Fibroblast of the aortic adventitia (primary cell): ENCODE results near the gene NEURL1B. TPM values are rescaled to one million over a fixed set of nuclear protein-coding genes. Genes with fewer than 3 reads are reported as not detected.
"Not testable (repeated sequence)": the region's sequence is repeated elsewhere in the genome, so short reads cannot be mapped to it uniquely, and the experiment has no call there.

Source experiments
- DNase-seq: peaks from one replicate; pipeline ENCODE4 v3.0.0-alpha.2; 2010; ENCODE audit warnings: low read depth
- H3K4me3 ChIP-seq: 2 replicates; pipeline ENCODE4 v1.5.1; 2011; ENCODE audit warnings: low read depth, mild to moderate bottlenecking, control low read depth, low read length, moderate library complexity
- total RNA-seq: library from RNA; depleted of rRNA; stranded (reverse); fragments of >200 nt; gene quantifications from 2 replicates; pipeline ENCODE4 v1.2.3, GENCODE V29; 2012; ENCODE audit warnings: low replicate concordance
- TF ChIP-seq, protein P1 (sequence below): IDR thresholded peaks from 2 replicates; pipeline ENCODE4 v1.5.1; 2011; ENCODE audit warnings: mild to moderate bottlenecking, low read length, control low read depth, inconsistent platforms; ENCODE audit not compliant: insufficient read depth

NEURL1B gene
- total RNA-seq, 1 donor: 2.5 TPM

DNA sequence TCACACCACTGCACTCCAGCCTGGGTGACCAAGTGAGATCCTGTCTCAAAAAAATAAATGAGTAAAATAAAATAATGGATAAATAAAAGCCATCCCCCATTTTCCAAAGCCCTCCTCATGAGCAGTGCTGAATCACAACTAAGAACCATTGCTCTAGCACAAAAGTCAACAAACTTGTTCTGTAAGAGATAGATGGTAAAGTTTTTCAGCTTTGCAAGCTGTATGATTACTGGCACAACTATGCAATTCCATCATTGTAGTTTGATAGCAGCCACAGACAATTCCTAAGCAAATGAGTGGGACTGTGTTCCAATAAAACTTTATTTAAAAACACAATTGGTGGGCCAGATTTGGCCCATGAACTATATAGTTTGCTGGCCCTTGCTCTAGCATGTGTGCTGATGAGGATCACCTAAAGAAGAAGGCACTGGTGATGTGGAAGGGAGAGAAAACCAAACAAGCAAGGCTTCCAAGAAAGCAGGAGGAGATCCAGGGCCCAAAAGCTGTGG, 64.6 kb downstream of the NEURL1B start:
- TF ChIP-seq, protein P1, sequence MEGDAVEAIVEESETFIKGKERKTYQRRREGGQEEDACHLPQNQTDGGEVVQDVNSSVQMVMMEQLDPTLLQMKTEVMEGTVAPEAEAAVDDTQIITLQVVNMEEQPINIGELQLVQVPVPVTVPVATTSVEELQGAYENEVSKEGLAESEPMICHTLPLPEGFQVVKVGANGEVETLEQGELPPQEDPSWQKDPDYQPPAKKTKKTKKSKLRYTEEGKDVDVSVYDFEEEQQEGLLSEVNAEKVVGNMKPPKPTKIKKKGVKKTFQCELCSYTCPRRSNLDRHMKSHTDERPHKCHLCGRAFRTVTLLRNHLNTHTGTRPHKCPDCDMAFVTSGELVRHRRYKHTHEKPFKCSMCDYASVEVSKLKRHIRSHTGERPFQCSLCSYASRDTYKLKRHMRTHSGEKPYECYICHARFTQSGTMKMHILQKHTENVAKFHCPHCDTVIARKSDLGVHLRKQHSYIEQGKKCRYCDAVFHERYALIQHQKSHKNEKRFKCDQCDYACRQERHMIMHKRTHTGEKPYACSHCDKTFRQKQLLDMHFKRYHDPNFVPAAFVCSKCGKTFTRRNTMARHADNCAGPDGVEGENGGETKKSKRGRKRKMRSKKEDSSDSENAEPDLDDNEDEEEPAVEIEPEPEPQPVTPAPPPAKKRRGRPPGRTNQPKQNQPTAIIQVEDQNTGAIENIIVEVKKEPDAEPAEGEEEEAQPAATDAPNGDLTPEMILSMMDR: no peak
- no peak overlapping the region for H3K4me3 ChIP-seq
- no peak for DNase-seq

GRCh38 chr5:172706796-172707195, 65.7 kb downstream of the NEURL1B start:
- DNase-seq: no peak
- no peak overlapping the region for H3K4me3 ChIP-seq
- TF ChIP-seq, protein P1: no peak

GRCh38 chr5:172707285-172708182, 66.5 kb downstream of the NEURL1B start:
- TF ChIP-seq, protein P1: peak; percentile 40
- H3K4me3 ChIP-seq: no peak overlapping the region
- peak; percentile 52 for DNase-seq

DNA sequence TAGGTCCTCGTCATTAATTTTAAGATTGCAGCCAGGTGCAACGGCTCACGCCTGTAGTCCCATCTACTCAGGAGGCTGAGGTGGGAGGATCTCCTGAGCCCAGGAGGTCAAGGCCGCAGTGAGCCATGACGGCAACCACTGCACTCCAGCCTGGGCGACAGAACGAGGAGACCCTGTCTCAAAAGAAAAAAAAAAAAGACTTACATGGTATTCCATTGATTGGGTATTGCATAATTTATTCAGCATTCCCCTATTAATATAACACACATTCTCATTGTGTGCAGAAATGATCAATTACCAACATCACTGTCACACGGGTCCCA, 67.1 kb downstream of the NEURL1B start:
- no peak for DNase-seq
- TF ChIP-seq, protein P1: no peak
- H3K4me3 ChIP-seq: no peak overlapping the region

GRCh38 chr5:172710676-172711075, 69.6 kb downstream of the NEURL1B start:
- no peak for DNase-seq
- H3K4me3 ChIP-seq: no peak overlapping the region
- TF ChIP-seq, protein P1: no peak

GRCh38 chr5:172711321-172711861, 70.3 kb downstream of the NEURL1B start:
- not testable (repeated sequence) for H3K4me3 ChIP-seq, DNase-seq

GRCh38 chr5:172712610-172713009, 71.5 kb downstream of the NEURL1B start:
- no peak for DNase-seq

More at GRCh38 chr5:172712610-172713009, 71.5 kb downstream of the NEURL1B start:
- H3K4me3 ChIP-seq: no peak overlapping the region
- TF ChIP-seq, protein P1: no peak
